Progenitor cell of endocrine pancreas (in vitro differentiated cells): Measurements from ENCODE around the gene WDFY2. TPM values are rescaled to one million over a fixed set of nuclear protein-coding genes. Genes with fewer than 3 reads are reported as not detected.

ENCODE experiments used
- DNase-seq: peaks from one replicate; pipeline ENCODE4 v3.0.0; 2021; ENCODE audit warnings: low spot score; ENCODE audit not compliant: unreplicated experiment
- H3K27ac Mint-ChIP-seq: 2 replicates; pipeline ENCODE4 v1.8.0; 2021; ENCODE audit warnings: mild to moderate bottlenecking, moderate library complexity, mixed read lengths
- H3K27me3 Mint-ChIP-seq: 2 replicates; pipeline ENCODE4 v1.8.0; 2021; ENCODE audit warnings: mixed read lengths
- H3K36me3 Mint-ChIP-seq: 2 replicates; pipeline ENCODE4 v1.8.0; 2022; ENCODE audit warnings: mixed read lengths; ENCODE audit not compliant: insufficient read depth
- H3K4me1 Mint-ChIP-seq: 2 replicates; pipeline ENCODE4 v1.8.0; 2021; ENCODE audit warnings: low read depth, mixed read lengths
- H3K4me3 Mint-ChIP-seq: 2 replicates; pipeline ENCODE4 v1.8.0; 2021; ENCODE audit warnings: low read depth, mild to moderate bottlenecking, moderate library complexity, mixed read lengths
- H3K9me3 Mint-ChIP-seq: 2 replicates; pipeline ENCODE4 v1.8.0; 2021; ENCODE audit warnings: low read depth, mixed read lengths
- CTCF ChIP-seq: fragments of 200-600 bp; sonication (generic); IDR thresholded peaks from one replicate; pipeline ENCODE4 v1.5.0; 2021; ENCODE audit warnings: antibody characterized with exemption, mild to moderate bottlenecking; ENCODE audit not compliant: unreplicated experiment
- total RNA-seq: library from RNA; stranded (reverse); gene quantifications from 2 replicates; pipeline ENCODE4 v1.2.1, GENCODE V29; 2021

WDFY2 gene
- total RNA-seq, 1 donor from 2014 or later, result 17.2 TPM

GRCh38 chr13:51777921-51778320 lies 193.7 kb downstream of the WDFY2 start:
- Mint-ChIP-seq H3K27ac (no peak overlapping the region), H3K27me3 (no peaks in the 10 kb centered on the region)
- TF ChIP-seq CTCF, result no peak

GRCh38 chr13:51778392-51778791 lies 194.1 kb downstream of the WDFY2 start:
- H3K36me3 Mint-ChIP-seq, result peaks cover 1% of the 10 kb centered on the region
- no peak for TF ChIP-seq CTCF
- H3K4me1 Mint-ChIP-seq, result peaks cover 2% of the 10 kb centered on the region
- no peaks in the 10 kb centered on the region for H3K9me3 Mint-ChIP-seq
- H3K27me3 Mint-ChIP-seq, result no peaks in the 10 kb centered on the region
- H3K4me3 Mint-ChIP-seq, result no peak overlapping the region
- DNase-seq, result no peak
- no peak overlapping the region for H3K27ac Mint-ChIP-seq

More at GRCh38 chr13:51777921-51778320, 193.7 kb downstream of the WDFY2 start:
- H3K4me1 Mint-ChIP-seq, result peaks cover 2% of the 10 kb centered on the region
- no peaks in the 10 kb centered on the region for H3K9me3 Mint-ChIP-seq
- DNase-seq, result no peak
- H3K4me3 Mint-ChIP-seq, result no peak overlapping the region
- peaks cover 1% of the 10 kb centered on the region for H3K36me3 Mint-ChIP-seq

GRCh38 chr13:51780099-51780498 lies 195.8 kb downstream of the WDFY2 start:
- H3K4me3 Mint-ChIP-seq, result no peak overlapping the region
- no peak overlapping the region for H3K27ac Mint-ChIP-seq
- DNase-seq, result no peak
- no peaks in the 10 kb centered on the region for H3K27me3 Mint-ChIP-seq
- no peaks in the 10 kb centered on the region for H3K9me3 Mint-ChIP-seq
- H3K36me3 Mint-ChIP-seq, result peaks cover 1% of the 10 kb centered on the region
- peaks cover 2% of the 10 kb centered on the region for H3K4me1 Mint-ChIP-seq
- no peak for TF ChIP-seq CTCF

- Mint-ChIP-seq H3K4me3 (no peak overlapping the region), H3K4me1 (peaks cover 2% of the 10 kb centered on the region), H3K27ac (no peak overlapping the region), H3K36me3 (peaks cover 1% of the 10 kb centered on the region), H3K9me3 (no peaks in the 10 kb centered on the region), H3K27me3 (no peaks in the 10 kb centered on the region)
- peak; percentile 40 for TF ChIP-seq CTCF
- no peak for DNase-seq
Observed at GRCh38 chr13:51781246-51782022, 197.2 kb downstream of the WDFY2 start.

- Mint-ChIP-seq H3K36me3 (peaks cover 1% of the 10 kb centered on the region), H3K9me3 (no peaks in the 10 kb centered on the region), H3K4me1 (peaks cover 2% of the 10 kb centered on the region), H3K27me3 (no peaks in the 10 kb centered on the region), H3K27ac (no peak overlapping the region), H3K4me3 (no peak overlapping the region)
- TF ChIP-seq CTCF, result no peak
- no peak for DNase-seq
Observed at GRCh38 chr13:51782026-51782710, 197.9 kb downstream of the WDFY2 start.
